ENCODE results near the gene ZBTB20.

Gene ZBTB20

GRCh38 chr3:114364806-114365654 is 782.1 kb downstream of the ZBTB20 start:
- DNase-seq (ENCODE audit: low read depth): no peak

GRCh38 chr3:114363554-114364202 is 783.4 kb downstream of the ZBTB20 start:
- DNase-seq (ENCODE audit: low read depth): peak; percentile 78

GRCh38 chr3:114362815-114363214 is 784.3 kb downstream of the ZBTB20 start:
- DNase-seq (ENCODE audit: low read depth): peak; percentile 55

GRCh38 chr3:114361391-114361790 is 785.7 kb downstream of the ZBTB20 start:
- no peak for DNase-seq (ENCODE audit: low read depth)

GRCh38 chr3:114356525-114356924 is 790.6 kb downstream of the ZBTB20 start:
- DNase-seq (ENCODE audit: low read depth): no peak

- DNase-seq (ENCODE audit: low read depth): no peak
Measured at GRCh38 chr3:114356066-114356465, 791.0 kb downstream of the ZBTB20 start.

- no peak for DNase-seq (ENCODE audit: low read depth)
Measured at GRCh38 chr3:114355653-114356052, 791.4 kb downstream of the ZBTB20 start.

- DNase-seq (ENCODE audit: low read depth): no peak
Measured at GRCh38 chr3:114351822-114352145, 795.3 kb downstream of the ZBTB20 start.

- no peak for DNase-seq (ENCODE audit: low read depth)
Measured at GRCh38 chr3:114351123-114351821, 795.8 kb downstream of the ZBTB20 start.

- DNase-seq (ENCODE audit: low read depth): no peak
Measured at GRCh38 chr3:114350690-114351089, 796.4 kb downstream of the ZBTB20 start.

GRCh38 chr3:114350271-114350670 is 796.8 kb downstream of the ZBTB20 start:
- DNase-seq (ENCODE audit: low read depth): no peak

- no peak for DNase-seq (ENCODE audit: low read depth)
Measured at GRCh38 chr3:114344492-114344891, 802.6 kb downstream of the ZBTB20 start.

- DNase-seq (ENCODE audit: low read depth): no peak
Measured at GRCh38 chr3:114338651-114339357, 808.3 kb downstream of the ZBTB20 start.

- DNase-seq (ENCODE audit: low read depth): no peak
Measured at GRCh38 chr3:114336857-114337256, 810.2 kb downstream of the ZBTB20 start.

- peak; percentile 37 for DNase-seq (ENCODE audit: low read depth)
Measured at GRCh38 chr3:114336122-114336697, 810.9 kb downstream of the ZBTB20 start.

- DNase-seq (ENCODE audit: low read depth): no peak
Measured at GRCh38 chr3:114333923-114334240, 813.2 kb downstream of the ZBTB20 start.

GRCh38 chr3:114333180-114333922 is 813.7 kb downstream of the ZBTB20 start:
- DNase-seq (ENCODE audit: low read depth): no peak

GRCh38 chr3:114332342-114333179 is 814.5 kb downstream of the ZBTB20 start:
- no peak for DNase-seq (ENCODE audit: low read depth)

GRCh38 chr3:114331710-114332109 is 815.4 kb downstream of the ZBTB20 start:
- no peak for DNase-seq (ENCODE audit: low read depth)

- DNase-seq (ENCODE audit: low read depth): no peak
Measured at GRCh38 chr3:114331007-114331406, 816.1 kb downstream of the ZBTB20 start.

- no peak for DNase-seq (ENCODE audit: low read depth)
Measured at GRCh38 chr3:114329823-114330222, 817.3 kb downstream of the ZBTB20 start.
